T-helper 1 cell treated with Interleukin-12 subunit alpha and Interleukin-12 subunit beta and Interleukin-4 antibody, amounts not matched to agents 30 ng/mL and 1 ng/mL, for 36 hours (primary cell): ENCODE measurements around the gene RAD51B. TPM values are rescaled to one million over a fixed set of nuclear protein-coding genes. Genes with fewer than 3 reads are reported as not detected.

Source experiments
- intact Hi-C: fragments of 100-400 bp; cut with micrococcal nuclease; formaldehyde crosslinking; loops from one replicate; pipeline ENCODE4 v1.15.1; 2024
- total RNA-seq: library from RNA; stranded (reverse); gene quantifications from 2 replicates; pipeline ENCODE4 v1.2.3, GENCODE V29; 2022

The RAD51B gene
- total RNA-seq, 1 donor from 2014 or later = 24.4 TPM

- intact Hi-C loops = no loop called here
These were observed 673.0 kb downstream of the RAD51B start for GRCh38 chr14:68492381-68493151.

GRCh38 chr14:68493152-68493911 lies 673.8 kb downstream of the RAD51B start:
- intact Hi-C loops = no loop called here

- intact Hi-C loops = no loop called here
These were observed 675.8 kb downstream of the RAD51B start for GRCh38 chr14:68495101-68496039.

DNA sequence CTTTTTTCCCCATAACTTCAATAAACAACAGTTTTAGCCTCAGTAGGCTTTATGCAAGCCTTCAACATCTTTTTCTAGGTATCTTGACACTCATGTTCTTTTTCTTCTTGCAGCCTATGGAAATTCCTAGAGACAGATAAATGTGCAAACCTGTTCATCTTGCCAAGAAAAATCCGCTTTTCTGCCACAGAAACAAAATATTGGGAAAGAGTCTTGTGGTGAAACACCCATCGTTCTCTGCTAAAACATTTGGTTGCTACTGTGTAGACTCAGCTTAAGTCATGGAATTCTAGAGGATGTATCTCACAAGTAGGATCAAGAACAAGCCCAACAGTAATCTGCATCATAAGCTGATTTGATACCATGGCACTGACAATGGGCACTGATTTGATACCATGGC lies 677.4 kb downstream of the RAD51B start:
- intact Hi-C loops = no loop called here

GRCh38 chr14:68499451-68499850 lies 679.9 kb downstream of the RAD51B start:
- intact Hi-C loops = no loop called here

DNA sequence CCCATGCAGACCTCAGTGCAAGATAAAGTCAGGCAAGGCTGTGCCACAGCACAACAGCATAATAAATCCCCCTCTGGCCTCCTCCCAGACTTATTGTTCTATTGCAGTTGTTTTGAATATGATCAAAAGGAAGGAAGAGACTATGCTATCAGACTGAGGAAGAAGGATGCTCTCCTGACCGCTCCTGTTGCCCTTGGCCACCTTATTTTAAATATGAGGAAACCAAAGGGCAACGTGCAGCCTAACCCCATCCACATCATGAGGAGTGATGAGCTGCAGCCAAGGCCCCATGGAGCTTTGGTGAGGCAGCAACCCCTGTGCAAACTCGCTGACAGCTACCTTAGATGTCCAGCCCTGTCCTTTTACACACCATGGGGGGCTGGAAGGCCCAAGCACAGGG lies 681.6 kb downstream of the RAD51B start:
- intact Hi-C loops = loop anchor here (10.0 kb wide), 1 partner anchor 556 kb away; no protein-coding TSS in a partner anchor

- intact Hi-C loops = loop anchor here (10.0 kb wide), 1 partner anchor 557 kb away; no protein-coding TSS in a partner anchor
These were observed 682.1 kb downstream of the RAD51B start for GRCh38 chr14:68501614-68502052.

DNA sequence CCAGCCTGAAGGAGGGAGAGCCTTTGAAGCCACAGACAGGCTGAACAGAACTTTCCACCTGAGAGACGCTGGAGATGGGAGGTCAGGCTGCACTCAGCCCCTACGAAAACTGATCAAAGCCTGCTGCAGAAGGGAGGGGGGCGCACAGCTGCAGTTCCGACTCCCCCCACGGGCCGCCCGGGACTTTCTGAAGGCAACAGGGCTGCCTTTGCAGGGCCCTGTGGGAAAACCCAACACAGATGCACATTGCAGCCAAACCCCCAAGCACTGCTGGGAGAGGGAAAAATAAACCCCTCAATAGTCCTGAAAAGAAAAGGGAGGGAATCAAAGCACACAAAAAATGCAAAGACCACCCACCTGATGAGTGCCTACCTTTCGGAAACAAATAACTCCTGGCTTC lies 682.7 kb downstream of the RAD51B start:
- intact Hi-C loops = loop anchor here (10.0 kb wide), 1 partner anchor 557 kb away; no protein-coding TSS in a partner anchor

DNA sequence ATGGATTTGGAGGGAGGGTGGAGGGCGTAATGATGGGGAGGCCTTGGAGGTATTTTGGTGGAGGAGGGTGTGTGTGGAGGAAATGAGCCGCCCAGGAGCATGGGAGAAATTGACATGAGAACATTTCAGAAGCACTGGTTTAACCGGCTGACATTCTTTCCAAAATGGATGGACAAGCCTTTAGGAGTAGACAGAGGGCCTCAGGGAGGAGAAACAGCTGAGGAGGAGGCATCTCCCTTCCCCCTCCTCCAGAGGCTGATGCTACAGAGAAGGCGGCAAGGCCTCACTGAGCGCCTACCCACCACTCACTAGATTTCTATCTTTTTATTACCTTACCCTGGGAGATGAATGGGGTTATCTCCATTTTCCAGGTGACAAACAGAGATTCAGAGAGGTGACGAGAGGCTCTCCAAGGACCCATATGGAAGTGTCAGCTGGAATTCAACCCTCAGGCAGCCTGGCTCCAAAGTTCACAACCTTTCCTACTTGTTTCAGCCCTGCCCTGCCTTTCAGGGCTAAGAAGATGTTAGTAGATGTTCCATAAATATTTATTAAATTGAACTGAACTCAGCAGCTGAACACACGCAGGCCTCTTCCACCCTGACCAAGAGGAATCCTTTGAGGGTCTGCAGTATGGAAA lies 683.7 kb downstream of the RAD51B start:
- intact Hi-C loops = loop anchor here (10.0 kb wide), 1 partner anchor 559 kb away; no protein-coding TSS in a partner anchor

GRCh38 chr14:68504861-68505260 lies 685.3 kb downstream of the RAD51B start:
- intact Hi-C loops = loop anchor here (5.0 to 10.0 kb wide), 2 partner anchors 282 to 560 kb away; no protein-coding TSS in a partner anchor

DNA sequence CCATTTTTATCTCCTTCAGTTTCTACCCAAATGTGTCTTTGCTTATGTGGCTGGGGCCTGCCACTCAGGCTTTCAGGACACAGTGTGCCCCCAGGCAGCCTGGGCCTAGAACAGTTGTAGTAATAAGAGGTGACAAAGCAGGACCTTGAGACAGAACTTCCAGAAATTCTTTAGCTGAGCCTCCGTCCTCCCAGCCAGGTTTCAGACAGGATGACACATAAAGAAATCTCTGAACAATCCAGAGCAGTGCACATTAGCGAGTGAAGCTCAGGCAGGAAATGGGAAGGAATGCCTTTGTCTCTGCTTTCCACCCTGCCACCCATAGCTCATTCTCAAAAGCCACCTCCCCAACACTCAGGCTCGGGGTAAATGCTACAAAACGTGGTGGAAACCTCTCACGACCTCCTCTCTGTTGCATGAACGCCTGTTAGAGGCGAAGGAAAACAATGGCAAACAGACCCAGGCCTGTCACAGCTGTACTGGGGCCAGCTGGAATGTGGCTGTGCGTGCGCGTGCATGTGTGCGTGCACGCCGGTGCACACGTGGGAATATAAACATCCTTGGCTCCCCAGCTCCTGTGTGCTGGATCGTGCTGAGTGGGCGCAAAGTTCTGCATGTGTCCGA lies 686.6 kb downstream of the RAD51B start:
- intact Hi-C loops = loop anchor here (2.0 to 10.0 kb wide), 3 partner anchors 223 to 561 kb away; no protein-coding TSS in a partner anchor

GRCh38 chr14:68506645-68507419 lies 687.3 kb downstream of the RAD51B start:
- intact Hi-C loops = loop anchor here (2.0 to 10.0 kb wide), 3 partner anchors 224 to 562 kb away; no protein-coding TSS in a partner anchor

DNA sequence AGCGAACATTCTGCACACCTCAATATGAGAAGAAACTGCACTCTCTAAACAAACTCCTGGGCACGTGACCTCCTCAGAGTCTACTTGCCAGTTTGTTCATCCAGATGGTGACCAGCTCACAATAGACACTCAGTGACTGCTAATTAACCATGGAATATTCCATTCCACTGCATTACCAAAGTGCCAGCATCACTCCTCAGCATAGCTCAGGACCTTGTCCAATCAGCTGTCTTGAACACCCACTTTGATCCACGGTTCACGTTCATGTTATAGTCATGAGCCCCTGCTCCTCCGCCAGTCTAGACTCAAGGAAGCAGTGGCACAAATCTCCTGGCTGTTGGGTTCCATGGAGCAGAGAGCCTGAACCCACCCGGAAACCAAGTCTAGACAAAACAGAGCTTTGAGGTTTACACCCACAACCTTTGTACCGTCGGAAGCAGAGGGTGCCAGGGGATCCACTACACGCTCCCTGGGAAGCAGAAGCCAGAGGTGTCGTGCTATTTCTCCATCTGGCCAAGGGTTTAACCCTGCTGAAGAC lies 688.0 kb downstream of the RAD51B start:
- intact Hi-C loops = loop anchor here (2.0 to 10.0 kb wide), 3 partner anchors 225 to 563 kb away; no protein-coding TSS in a partner anchor

DNA sequence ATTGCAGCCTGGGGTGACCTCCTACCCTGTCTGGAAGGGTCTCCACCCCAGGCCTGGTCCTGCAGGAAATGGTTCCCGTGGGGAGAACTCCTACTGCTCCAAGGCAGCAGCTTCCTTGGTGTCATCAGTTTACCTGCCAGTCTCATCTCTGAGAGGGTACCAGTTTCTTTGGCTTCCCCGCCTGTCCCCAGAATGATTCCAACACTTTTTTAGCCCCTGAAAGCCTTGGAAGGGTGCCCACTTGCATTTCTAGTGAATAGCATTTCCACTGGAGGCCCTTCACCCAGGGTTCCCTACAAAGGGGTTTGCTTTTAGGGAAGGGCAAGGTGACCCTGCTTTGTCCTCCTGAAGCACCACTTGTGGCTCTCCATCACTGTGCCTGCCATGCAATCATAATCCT lies 689.0 kb downstream of the RAD51B start:
- intact Hi-C loops = loop anchor here (5.0 to 10.0 kb wide), 2 partner anchors 279 to 564 kb away; no protein-coding TSS in a partner anchor

GRCh38 chr14:68509188-68509983 lies 689.8 kb downstream of the RAD51B start:
- intact Hi-C loops = loop anchor here (5.0 to 10.0 kb wide), 2 partner anchors 278 to 565 kb away; no protein-coding TSS in a partner anchor

DNA sequence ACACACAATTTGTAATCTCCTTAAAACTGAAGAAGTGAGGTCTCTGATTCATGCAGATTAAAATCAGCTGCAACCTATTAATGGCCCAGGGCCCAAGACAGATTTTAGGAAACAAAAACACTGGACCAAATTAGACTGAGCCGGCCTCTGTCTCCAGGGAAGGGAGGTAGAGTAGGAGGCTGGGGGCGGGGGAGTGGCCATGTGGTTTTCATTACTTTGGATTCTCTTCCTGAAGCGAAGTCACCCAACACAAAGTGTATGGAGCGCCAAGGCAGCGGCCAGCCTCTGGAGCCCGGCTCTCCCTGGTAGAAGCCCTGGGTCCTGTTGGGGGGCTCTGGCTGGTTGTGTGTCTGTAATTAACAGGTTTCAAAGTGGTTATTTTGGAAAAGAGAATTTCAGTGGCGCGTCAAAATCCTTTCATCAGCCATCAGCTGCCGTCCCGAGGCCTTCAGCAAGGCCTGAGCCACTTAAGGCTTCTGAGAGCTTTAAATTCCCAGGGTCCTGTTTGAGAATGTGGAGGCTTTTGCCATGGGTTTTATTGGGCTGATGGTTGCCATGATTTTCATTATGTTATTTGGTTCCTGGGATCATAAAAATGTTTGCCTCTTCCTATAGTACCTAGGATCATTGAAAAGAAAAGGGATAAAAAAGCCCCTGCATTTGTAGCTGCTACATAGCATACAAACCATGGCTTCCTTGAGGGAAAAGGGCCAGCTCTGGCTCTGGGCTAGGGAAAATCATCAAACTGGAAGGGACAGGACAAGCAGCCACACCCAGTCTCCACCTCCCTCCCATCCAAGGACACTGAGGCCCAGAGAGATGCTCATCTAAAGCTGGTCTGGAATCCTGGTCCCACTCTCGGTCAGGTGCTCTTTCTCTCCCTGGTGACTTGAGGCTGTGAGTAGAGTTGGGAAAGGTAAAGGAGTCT lies 690.9 kb downstream of the RAD51B start:
- intact Hi-C loops = no loop called here
